Tibial nerve (tissue), 4 donors: ENCODE results near the gene PCDHGA12. TPM values are rescaled to one million over a fixed set of nuclear protein-coding genes. Genes with fewer than 3 reads are reported as not detected.
"Not testable (repeated sequence)": the region's sequence is repeated elsewhere in the genome, so short reads cannot be mapped to it uniquely, and the experiment has no call there.

Source experiments
- DNase-seq, 2 donors: peaks; one replicate each; pipeline ENCODE4 v3.0.0-alpha.2; 2019; ENCODE audit warnings: low spot score in 2 of 2
- H3K27ac ChIP-seq, 4 donors: fragments of 200-600 bp; sonication (generic) in 3 of 4; one replicate each; pipeline ENCODE4 v1.5.1; 2017 to 2019; ENCODE audit warnings: mild to moderate bottlenecking in 1 of 4
- H3K27me3 ChIP-seq, 2 donors: fragments of 200-600 bp; sonication (generic) in 1 of 2; one replicate each; pipeline versions ENCODE4 v1.5.1 to v1.6.0; 2017 to 2019
- H3K36me3 ChIP-seq, 3 donors: fragments of 200-600 bp; sonication (generic); one replicate each; pipeline ENCODE4 v1.5.1; 2018 to 2019
- H3K4me1 ChIP-seq, 4 donors: fragments of 200-600 bp; sonication (generic) in 3 of 4; one replicate each; pipeline ENCODE4 v1.5.1; 2017 to 2019
- H3K4me3 ChIP-seq, 4 donors: fragments of 200-600 bp; sonication (generic) in 3 of 4; one replicate each; pipeline ENCODE4 v1.5.1; 2017 to 2019; ENCODE audit warnings: mild to moderate bottlenecking in 1 of 4, moderate library complexity in 1 of 4
- H3K9me3 ChIP-seq, 4 donors: fragments of 200-600 bp; sonication (generic) in 3 of 4; one replicate each; pipeline ENCODE4 v1.5.1; 2017 to 2019
- EP300 ChIP-seq, 2 donors: sonication (generic); formaldehyde crosslinking; IDR thresholded peaks; one replicate each; pipeline ENCODE4 v1.6.1; 2017; ENCODE audit warnings: antibody characterized with exemption in 2 of 2, mild to moderate bottlenecking in 1 of 2
- POLR2A ChIP-seq, 2 donors: fragments of 450-650 bp; IDR thresholded peaks; one replicate each; pipeline ENCODE4 v1.6.1; 2017; ENCODE audit warnings: antibody characterized with exemption in 2 of 2, mild to moderate bottlenecking in 2 of 2, moderate library complexity in 2 of 2
- WGBS, 2 donors: methylation state at CpG; one replicate each; pipeline ENCODE4 v1.1.5; 2018; 5-methylcytosine and 5-hydroxymethylcytosine counted together
- total RNA-seq, 4 donors: library from RNA; depleted of rRNA; stranded (reverse); fragments of >200 nt; gene quantifications; one replicate each; pipeline ENCODE4 v1.1.0, GENCODE V29; 2016
- TF ChIP-seq, protein P1 (sequence below), 5 experiments: fragments of 200-600 bp in 3 of 5; fragments of 450-650 bp in 2 of 5; sonication (generic) in 3 of 5; IDR thresholded peaks; one replicate each; pipeline ENCODE4 v1.5.1; 2016 to 2019; ENCODE audit warnings: antibody characterized with exemption in 5 of 5, mild to moderate bottlenecking in 3 of 5, moderate library complexity in 2 of 5

Gene PCDHGA12
- total RNA-seq, 4 donors from 2014 or later, result 7.9 to 19.8 (median 10.1) TPM

DNA sequence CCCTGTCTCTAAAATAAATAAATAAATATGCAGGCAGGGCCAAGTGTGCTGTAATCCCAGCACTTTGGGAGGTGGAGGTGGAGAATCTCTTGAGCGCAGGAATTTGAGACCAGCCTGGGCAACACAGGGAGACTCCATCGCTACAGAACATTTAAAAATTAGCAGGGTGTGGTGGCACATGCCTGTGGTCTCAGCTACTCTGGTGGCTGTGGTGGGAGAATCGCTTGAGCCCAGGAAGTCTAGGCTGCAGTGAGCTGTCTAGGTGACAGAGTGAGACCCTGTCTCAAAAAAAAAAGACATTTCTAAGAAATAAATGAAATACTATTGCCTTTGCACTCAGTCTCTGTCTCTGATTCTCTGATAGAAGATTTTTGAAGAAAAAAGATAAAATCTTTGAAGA is 18.7 kb upstream of the PCDHGA12 start:
- TF ChIP-seq POLR2A (IDR thresholded peaks at IDR 0.05), result no peak
- TF ChIP-seq, protein P1, sequence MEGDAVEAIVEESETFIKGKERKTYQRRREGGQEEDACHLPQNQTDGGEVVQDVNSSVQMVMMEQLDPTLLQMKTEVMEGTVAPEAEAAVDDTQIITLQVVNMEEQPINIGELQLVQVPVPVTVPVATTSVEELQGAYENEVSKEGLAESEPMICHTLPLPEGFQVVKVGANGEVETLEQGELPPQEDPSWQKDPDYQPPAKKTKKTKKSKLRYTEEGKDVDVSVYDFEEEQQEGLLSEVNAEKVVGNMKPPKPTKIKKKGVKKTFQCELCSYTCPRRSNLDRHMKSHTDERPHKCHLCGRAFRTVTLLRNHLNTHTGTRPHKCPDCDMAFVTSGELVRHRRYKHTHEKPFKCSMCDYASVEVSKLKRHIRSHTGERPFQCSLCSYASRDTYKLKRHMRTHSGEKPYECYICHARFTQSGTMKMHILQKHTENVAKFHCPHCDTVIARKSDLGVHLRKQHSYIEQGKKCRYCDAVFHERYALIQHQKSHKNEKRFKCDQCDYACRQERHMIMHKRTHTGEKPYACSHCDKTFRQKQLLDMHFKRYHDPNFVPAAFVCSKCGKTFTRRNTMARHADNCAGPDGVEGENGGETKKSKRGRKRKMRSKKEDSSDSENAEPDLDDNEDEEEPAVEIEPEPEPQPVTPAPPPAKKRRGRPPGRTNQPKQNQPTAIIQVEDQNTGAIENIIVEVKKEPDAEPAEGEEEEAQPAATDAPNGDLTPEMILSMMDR (IDR thresholded peaks at IDR 0.05), result no peak
- Histone ChIP-seq H3K27me3 (no peaks in the 10 kb centered on the region), H3K4me3 (no peak overlapping the region), H3K36me3 (peaks cover 0 to 34% (median 0%) of the 10 kb centered on the region in 3 donors), H3K27ac (no peak overlapping the region), H3K9me3 (peaks cover 5 to 99% (median 45%) of the 10 kb centered on the region in 4 donors), H3K4me1 (peaks cover 0 to 4% (median 0%) of the 10 kb centered on the region in 4 donors)
- WGBS, 2 donors, result 61 to 73% methylated on average over 3 of the region's 3 CpGs
- no peak for DNase-seq

DNA sequence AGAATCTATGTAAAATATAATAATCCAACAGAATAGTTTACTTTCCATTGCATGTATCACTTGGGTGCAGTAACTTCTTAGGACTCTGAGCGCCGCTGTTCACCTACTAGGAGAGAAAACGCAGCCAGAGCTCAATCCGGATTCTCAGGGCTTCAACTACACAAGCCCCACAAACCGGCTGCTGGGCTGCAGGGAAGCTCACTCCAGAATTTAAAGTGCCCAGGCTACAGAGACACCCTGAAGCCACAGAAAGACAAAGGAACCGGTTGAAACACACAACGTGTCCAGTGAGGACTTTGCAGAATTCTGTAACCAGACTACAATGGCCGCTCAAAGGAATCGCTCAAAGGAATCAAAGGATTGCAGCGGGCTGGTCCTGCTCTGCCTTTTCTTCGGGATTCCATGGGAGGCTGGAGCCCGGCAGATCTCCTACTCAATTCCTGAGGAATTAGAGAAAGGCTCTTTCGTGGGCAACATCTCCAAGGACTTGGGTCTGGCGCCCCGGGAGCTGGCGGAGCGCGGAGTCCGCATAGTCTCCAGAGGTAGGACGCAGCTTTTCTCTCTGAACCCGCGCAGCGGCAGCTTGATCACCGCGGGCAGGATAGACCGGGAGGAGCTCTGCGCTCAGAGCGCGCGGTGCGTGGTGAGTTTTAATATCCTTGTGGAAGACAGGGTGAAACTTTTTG is 17.3 kb upstream of the PCDHGA12 start, which contains the start of gene PCDHGA10:
Gene PCDHGA10 (plus strand): TSS at position 134 of the 686 bp plus-strand sequence. CDS start 189 bp downstream, at position 323.
- Histone ChIP-seq H3K27ac (no peak within 1 kb of the TSS), H3K36me3 (peaks cover 0 to 30% (median 0%) of the 10 kb centered on the region in 3 donors), H3K9me3 (peaks cover 5 to 100% (median 44%) of the 10 kb centered on the region in 4 donors), H3K4me1 (peaks cover 0 to 9% (median 0%) of the 10 kb centered on the region in 4 donors), H3K27me3 (no peaks in the 10 kb centered on the region), H3K4me3 (peak within 1 kb of the TSS in 2 of 4 donors; percentile 34 to 37)
- TF ChIP-seq, protein P1 (IDR thresholded peaks at IDR 0.05), result peak; percentile 10 to 32 (median 15)
- no peak for TF ChIP-seq EP300 (IDR thresholded peaks at IDR 0.05)
- DNase-seq, result peak in 1 of 2 donors; percentile 38
- 14 to 20% methylated on average over 29 to 31 of the region's 31 CpGs for WGBS, 2 donors

GRCh38 chr5:141413540-141414069 is 16.7 kb upstream of the PCDHGA12 start:
- no peak for DNase-seq
- Histone ChIP-seq H3K9me3 (peaks cover 5 to 100% (median 43%) of the 10 kb centered on the region in 4 donors), H3K36me3 (peaks cover 0 to 29% (median 0%) of the 10 kb centered on the region in 3 donors), H3K27me3 (no peaks in the 10 kb centered on the region), H3K27ac (no peak overlapping the region), H3K4me3 (peak overlapping the region in 2 of 4 donors; percentile 34 to 37), H3K4me1 (peaks cover 0 to 14% (median 0%) of the 10 kb centered on the region in 4 donors)
- no peak for TF ChIP-seq POLR2A (IDR thresholded peaks at IDR 0.05)
- no peak for TF ChIP-seq EP300 (IDR thresholded peaks at IDR 0.05)
- TF ChIP-seq, protein P1 (IDR thresholded peaks at IDR 0.05), result no peak
- WGBS, 2 donors, result 20 to 25% methylated on average over 25 of the region's 25 CpGs

- DNase-seq, H3K4me3 ChIP-seq, H3K27me3 ChIP-seq, H3K27ac ChIP-seq: not testable (repeated sequence)
- 26 to 40% methylated on average over 26 to 31 of the region's 46 CpGs for WGBS, 2 donors
- Histone ChIP-seq H3K9me3 (peaks cover under 1 to 100% (median 46%) of the 10 kb centered on the region in 4 donors), H3K36me3 (peaks cover 0 to 35% (median 0%) of the 10 kb centered on the region in 3 donors), H3K4me1 (peaks cover 0 to 20% (median 0%) of the 10 kb centered on the region in 4 donors)
These were observed 15.6 kb upstream of the PCDHGA12 start for GRCh38 chr5:141414548-141415274.

DNA sequence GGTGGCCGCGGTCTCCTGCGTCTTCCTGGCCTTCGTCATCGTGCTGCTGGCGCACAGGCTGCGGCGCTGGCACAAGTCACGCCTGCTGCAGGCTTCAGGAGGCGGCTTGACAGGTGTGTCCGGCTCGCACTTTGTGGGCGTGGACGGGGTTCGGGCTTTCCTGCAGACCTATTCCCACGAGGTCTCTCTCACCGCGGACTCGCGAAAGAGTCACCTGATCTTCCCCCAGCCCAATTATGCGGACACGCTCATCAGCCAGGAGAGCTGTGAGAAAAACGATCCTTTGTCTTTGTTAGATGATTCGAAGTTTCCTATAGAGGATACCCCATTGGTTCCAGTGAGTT is 15.1 kb upstream of the PCDHGA12 start:
- H3K4me3 ChIP-seq, DNase-seq, H3K27ac ChIP-seq, H3K27me3 ChIP-seq: not testable (repeated sequence)
- WGBS, 2 donors, result 25 to 31% methylated on average over 15 to 21 of the region's 24 CpGs
- Histone ChIP-seq H3K4me1 (peaks cover 0 to 20% (median 0%) of the 10 kb centered on the region in 4 donors), H3K36me3 (peaks cover 0 to 33% (median 0%) of the 10 kb centered on the region in 3 donors), H3K9me3 (peaks cover 0 to 100% (median 48%) of the 10 kb centered on the region in 4 donors)
